ENCODE data around the gene MVB12B.

DNA sequence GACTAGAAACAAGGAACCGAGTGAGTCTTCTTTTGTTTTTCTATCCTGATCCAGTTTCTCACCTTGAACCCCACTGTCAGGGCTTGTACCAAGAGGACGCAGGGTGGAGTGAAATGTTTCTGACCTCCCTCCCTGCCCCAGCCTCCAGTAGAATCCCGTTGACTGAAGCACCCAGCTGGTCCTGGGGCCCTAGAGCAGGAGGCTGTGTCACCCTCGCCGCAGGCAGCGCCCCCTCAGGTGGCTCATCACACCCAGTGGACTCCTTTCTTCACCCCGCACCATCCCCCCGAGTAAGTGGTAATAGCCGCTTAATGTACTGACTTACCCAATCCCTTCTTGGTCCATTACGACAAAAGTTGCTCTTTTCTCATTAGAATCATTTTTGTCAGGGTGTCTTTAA lies 53.8 kb downstream of the MVB12B start:
- TF ChIP-seq POLR2A (IDR thresholded peaks at IDR 0.05) (no peak), CTCF (IDR thresholded peaks at IDR 0.05) (no peak)
